Measurements from ENCODE around the gene MEF2D.

MEF2D gene

DNA sequence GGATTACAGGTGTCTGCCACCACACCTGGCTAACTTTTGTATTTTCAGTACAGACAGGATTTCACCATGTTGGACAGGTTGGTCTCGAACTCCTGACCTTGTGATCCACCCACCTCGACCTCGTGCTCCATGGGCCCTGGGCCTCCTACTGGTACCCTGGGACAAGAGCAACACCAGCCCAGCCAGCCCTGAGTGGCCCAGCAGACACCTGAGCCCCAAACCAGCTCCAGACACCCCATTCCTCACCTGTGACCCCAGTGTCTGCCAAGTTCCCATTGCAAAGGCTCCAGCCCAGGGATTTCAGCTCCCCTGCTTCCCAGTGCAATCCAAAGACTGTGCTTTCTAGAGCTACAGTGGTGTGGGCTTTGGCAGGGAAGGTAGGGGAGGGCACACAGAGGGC, 14.6 kb downstream of the MEF2D start:
- no peak for DNase-seq

DNA sequence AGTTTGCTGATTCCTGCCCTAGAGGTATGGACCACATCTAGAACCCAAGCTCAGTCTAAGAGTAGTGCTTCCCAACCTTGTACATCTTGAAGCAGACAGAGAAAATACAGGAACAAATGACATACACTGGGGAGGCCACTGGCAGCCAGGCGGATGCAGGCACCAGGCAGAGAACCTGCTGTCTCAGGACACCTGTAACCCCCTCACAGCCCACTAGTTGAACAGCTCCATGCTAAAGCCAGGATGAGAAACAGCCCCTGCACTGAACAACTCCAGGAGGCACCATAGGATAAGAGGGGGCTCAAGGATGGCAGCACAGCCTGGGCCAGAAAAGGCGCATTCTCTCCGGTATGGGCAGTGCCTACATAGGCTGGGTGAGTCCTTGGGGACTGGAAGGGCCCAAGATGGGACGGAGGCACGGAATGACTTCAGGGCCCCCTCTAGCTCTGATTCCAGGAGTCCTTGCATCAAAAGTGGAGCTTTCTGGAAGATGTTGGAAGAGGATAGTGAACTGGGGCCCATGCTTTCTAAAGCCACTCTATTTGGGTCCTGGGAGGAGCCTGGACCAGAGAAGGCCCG, 16.0 kb downstream of the MEF2D start:
- no peak for DNase-seq

DNA sequence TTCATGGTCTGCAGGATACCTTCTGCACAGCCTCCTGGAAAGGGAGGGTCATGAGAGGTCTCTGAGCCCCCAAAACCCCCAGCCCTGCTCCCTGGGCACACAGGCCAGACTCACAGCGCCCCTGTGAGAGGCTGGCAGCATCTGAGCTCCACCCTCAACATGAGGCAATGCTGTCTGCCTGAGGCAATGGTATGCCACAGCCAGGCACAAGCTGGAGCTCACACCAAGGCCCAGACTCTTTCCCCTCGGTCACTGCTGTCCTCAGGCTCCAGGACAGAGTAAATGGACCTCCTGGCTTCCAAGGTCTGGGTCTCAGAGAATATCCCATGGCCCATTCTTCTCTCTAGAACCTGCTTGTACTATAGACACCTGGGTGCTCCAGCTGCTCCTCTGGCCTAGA, 17.2 kb downstream of the MEF2D start:
- no peak for DNase-seq

DNA sequence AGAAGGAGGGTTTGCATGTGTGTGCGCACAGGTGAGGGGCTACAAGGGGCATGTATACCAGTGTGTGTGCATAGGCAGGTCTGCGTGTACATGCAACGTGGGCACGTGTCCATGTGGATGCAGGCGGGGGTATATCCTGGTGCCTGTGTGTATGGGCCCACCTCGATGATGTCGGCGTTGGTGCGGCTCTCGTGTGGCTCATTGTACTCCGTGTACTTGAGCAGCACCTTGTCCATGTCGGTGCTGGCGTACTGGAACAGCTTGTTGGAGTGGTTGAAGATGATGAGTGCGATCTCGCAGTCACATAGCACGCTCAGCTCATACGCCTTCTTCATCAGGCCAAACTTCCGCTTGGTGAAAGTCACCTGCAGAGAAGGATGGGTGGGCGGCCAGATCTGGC, 18.3 kb downstream of the MEF2D start:
- no peak for DNase-seq

DNA sequence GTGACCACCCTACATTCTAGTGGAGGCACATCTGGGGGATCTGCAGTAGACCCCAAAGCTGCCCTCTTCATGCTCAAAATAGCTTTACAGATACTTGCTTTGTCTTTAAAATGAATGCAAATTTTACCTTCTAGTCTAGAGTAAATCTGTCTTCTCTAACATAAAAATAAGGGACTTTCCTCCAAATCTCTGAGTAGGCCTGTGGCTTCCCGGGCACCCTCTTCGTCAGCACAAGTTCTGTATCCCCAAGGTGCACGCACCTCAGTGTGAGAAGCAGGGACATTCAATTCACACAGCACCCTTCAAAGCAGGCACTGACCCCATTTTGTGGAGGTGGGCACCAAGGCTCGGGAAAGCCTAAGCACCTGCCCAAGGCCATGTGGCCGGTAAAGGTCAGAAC, 19.0 kb downstream of the MEF2D start:
- no peak for DNase-seq

DNA sequence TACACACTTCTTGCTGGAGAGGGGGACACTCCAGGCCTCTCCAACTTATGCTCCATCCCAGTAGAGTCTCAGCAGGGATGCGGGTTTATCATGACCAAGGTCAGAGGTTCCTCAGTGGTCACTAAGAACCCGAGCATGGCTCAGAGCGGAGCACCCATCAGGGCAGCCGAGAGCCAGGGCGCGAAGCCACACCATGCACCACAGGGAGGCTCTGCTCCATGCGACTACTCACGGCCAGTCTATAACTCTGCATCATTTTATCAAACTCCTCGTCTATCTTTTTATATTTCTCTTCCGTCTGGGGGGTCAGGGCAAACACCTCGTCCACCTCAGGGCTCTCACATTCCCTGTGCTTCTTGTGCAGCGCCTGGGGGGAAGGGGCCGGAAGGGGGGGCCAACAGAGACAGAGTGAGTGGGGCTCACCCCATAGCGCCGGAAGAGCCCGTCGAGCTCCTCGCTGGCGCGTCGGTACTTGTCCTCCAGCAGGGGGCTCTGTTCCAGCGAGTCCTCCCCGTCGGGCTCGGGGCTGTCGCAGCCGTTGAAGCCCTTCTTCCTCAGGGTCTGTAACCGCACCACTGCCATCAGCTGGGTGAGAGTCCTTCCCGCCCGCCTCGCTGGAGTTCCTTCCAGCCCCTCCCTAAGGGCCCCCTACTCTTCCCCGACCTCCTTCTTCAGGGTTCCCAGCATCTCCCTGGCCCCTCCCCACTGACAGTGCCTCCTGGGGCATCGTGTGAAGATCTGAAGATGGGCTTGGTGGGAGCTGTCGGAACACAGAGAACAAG, 20.0 kb downstream of the MEF2D start:
- DNase-seq = no peak

DNA sequence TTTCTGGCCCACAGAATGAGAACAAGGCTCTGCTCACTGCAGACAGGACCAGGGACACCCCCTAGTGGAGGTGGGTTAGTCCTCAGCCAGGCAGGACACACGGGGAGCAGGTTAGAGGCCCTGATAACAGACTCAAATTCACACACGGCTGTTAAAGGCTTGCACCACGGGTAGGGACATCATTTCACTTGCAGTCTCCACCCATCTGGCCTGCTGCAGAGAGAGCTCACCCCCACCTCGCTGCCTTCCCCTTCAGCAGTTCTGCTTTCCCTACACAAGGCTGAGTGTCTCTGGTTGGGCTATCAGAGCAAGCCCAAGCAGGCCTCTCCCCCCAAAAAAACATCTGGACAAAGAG, 20.6 kb downstream of the MEF2D start:
- no peak for DNase-seq

DNA sequence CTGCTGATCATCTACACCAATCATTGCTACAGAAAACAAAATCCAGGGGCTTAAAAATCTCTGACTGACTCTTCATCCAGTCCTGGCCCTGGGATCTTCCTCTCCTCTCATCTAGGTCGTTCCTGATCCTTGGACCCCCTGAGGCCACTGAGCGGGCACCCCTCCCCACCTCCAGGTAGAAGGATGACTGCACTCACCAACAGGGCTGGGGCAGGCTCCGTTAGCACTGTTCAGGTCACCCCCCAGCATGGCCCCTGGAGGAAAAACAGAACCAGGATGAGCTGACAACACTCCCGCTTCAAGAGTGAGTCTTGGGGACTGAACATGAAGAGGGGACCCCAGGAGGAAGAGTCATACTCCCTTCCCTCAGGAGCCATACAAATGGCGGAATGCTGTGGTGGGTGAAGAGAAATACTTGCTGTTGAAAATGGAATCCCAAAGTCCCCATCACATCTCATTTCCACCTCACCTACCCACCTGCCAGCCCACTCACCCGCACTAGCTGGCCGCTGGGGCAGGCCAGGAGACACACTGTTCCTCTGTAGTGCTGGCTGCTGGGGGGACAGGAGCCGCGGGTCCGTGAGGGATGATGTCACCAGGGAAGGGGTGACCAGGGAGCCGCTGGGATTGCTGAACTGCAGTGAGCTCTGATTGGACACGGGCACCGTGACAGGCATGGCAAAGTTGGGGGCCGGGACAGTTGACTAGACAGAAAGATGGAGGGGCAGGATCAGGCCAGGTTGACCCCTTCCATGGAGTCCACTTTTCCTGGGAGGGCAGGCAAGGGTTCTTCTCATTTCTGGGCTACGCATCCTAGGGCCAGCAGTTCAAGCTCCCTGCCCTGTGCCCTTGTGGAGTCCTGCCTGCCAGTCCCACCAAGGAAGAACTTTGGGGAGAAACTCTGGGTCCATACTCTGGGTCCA, 21.2 kb downstream of the MEF2D start:
- no peak for DNase-seq

DNA sequence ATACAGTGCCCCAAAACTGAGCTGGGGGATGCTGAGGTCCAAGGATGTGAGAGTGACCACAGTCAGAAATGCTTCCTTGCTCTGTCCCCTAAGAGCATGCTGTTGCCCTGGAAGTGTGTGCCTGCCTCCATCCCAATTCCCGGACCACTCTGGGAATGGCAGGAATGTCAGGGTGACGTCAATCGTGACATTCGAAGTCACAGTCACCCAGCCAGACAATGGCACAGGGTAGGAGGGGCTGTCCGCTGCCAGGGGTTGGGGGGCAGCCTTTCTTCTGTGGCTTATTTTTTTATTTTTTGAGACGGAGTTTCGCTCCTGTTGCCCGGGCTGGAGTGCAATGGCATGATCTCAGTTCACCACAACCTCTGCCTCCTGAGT, 22.3 kb downstream of the MEF2D start:
- no peak for DNase-seq

DNA sequence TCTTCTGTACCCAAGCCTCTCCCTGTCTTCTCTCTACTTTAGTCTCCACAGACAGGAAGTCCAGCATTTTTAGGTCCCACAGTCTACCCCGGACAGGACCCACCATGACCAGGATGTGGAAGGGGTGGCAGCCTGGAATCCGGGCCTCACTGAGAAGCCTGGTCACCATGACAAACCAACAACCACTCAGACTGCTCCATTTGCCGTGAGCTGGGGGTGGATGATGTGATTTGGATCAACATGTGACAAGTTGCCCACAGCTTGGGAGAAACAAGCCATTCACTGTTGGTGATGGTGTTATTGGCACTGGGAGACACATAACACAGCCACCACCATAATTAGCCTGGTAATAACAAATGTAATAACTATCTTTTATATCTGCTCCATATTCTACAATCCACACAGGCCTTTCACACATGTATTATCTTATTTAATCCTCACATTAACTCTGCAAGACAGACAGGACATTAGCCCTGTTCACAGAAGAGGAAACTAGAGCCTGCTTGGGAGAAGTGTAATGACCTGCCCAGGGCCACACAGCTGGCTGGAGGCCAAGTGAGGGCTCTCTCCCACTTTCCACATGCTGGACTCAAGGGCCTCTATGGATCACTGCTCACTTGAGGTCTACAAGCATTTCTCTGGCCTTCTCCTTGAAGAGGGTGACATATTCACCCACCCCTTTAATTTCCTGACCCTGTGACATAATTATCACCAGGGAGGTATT, 22.9 kb downstream of the MEF2D start:
- DNase-seq = no peak

DNA sequence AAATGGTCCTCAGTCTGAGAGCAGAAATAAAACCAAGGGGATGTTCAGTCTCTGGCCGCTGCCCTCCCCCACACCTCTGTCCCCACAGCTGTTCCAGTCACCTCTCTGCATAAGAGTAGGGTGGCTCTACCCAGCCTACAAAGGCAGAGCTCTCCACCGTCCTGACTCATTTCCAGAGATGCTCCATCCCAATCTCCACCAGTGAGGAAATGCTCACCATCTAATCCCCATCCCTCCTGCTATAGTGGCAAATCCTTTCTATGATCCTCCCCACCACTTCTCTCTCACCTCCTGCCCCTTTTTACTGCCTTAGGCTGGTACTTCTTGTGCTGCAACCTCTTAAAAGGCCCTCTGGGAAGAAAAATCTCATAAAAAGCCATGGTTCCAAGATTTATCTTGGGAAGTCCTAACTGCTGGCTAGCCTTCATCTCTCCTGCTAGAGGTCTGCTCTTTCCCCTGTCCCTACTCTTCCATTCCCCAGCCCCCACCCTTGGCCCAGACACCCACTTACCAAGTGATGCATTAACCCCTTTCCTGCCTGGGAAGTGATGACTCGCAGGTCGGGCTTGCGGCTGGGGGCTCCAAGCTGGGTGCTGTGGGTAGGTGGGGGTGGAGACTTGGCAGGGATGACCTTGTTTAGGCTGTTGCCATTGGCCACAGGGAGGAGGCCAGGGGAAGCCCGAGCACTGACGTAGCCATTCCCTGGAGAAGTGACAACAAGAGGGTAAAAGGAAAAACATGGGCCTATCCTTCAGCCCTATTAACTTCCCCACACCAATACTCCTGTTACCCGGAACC, 23.9 kb downstream of the MEF2D start:
- no peak for DNase-seq

DNA sequence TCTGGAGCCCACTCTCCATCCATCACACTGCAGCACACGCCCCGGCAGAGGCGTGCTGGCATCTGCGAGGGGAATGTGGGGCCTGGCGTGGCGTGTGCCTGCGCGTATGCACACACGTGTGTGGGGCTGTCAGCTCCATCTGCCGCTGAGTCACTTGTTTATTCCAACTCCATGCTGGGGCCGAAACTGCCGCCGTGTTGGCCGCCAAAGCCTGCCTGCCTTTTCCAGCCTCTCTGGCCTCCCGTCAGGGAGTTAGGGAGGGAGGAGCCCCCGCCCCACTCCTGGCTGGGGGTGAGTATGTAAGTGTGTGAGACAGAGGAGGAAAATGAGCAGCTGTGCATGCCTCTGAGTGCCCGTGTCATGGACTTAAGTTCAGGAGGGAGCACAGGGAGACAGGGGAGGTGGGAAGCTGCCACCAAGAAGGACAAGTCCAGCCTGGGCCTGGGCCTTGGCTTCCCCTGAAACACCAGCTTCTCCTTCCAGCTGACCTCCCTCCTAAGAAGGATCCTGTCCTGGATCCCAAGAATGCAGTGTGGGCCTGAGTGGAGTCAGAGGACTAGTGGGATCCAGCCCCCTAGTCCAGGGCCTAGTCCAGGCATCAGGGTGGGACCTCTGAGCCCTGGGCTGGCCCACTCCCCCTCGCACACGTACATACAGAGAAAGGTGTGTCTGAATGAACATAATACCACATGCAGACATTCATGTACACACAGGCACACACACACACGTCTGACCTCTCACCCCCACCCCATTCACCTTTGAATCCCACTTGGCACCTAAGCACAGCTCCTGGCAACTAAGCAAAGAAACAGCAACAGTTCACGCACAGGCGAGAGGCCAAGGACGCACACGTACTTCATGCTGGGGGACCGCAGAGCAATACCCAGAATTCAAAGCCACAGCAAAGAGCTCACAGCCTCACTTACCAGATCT, 24.7 kb downstream of the MEF2D start:
- DNase-seq = no peak

DNA sequence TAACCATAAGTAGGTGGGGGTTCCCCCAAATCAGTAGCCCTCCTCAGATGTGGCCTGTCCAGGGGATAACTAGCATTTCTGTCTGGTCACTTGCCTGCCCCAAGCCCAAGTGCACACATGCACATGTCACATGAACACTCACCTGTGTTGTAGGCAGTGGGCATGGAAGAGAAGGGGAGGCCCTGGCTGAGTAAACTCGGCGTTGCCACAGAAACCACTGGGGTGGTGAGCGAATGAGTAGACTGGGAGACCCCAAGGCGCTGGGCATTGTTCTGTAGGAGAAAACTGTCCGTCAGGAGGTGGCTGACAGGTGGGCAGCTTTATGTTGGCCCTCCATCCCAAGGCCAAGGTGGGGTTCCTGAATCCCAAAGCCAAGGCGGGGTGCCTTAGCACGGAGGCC, 25.6 kb downstream of the MEF2D start:
- DNase-seq = no peak

DNA sequence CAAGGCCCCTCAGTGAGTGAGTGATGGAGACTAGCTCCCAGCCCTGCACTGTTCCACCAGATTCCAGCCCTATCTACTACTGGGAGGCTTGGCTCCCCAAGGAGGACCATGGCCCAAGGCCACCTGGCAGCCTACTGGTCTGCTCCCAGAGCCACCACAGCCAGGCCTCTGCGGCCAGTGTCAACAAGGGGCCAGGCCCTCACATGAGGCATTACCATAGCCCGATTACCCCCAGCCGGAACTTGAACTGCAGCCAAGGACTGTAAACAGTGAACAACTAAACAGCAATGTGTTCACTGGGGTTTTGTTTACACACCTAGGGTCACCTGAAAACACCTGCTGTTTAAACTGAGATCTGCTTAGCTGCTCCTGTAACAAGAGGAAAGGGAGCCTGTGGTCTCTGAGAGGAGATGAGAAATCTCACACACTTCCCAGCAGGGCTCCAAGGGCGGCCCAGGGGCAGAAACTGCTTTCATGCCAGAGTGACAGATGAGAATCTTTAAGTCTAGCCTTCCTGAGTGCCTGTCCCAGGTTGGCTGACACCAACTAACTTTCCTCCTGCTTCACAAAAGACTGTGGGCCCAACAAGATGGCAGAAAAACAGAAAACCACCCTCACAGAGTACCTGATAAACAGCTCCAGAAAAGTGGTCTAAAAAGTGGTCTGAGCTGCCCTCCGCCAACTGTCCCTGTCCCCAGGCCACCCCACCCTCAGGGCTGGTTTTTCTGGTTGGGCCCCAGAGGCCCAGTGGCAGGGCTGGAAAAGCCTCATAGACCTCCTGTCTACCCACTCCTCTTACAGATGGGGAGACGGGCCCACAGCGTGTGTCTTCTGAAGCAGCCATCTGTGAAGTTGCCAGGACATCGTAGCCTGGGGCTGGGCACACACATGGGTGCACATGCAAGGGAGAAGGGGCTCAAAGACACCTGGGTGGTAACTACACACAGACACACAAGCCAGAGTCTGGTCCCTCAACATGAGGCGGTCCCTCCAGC, 28.8 kb downstream of the MEF2D start:
- no peak for DNase-seq

DNA sequence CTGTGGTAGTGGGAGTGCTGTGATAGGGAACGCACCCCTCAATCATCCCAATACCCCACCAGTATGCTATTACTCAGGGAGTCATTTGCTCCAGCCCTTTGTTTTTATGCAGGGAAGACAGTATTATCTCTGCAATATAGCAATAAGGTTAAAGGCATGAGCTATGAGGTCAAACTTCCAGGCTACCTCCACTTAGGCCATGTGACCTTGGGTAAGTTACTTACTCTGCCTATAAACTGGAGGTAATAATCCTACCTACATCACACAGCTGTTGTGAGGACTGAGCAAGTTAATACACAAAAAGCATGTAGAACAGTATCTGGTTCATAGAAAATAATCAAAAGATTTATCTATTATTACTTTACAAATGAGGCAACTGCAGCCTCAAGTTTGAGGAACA, 30.1 kb downstream of the MEF2D start:
- no peak for DNase-seq

DNA sequence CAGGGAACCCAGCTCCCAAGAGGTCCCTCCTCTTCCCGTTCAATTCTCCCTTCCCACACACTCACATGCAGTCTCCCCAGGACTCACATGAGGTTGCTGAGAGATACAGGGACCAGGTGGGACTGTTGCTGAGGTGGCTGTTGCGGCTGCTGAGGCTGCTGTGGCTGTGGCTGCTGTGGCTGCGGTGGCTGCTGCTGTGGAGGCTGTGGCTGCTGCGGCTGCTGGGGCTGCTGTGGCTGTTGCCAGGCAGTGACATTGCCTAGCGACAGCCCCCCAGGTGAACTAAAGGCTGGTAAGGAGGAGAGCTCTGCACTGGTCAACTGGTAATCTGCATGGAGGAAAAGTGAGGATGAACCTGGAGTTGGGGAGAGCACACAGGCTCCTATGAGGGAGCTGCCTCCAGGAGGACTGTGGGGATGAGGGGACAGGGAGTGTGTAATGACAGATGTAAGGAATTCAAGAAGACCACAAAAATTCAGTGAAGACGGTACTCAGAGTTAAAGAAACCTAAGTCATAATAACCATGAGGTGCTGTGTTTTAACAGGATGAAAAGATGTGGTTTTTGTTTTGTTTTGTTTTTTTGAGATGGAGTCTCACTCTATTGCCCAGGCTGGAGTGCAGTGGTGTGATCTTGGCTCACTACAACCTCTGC, 31.8 kb downstream of the MEF2D start:
- no peak for DNase-seq

DNA sequence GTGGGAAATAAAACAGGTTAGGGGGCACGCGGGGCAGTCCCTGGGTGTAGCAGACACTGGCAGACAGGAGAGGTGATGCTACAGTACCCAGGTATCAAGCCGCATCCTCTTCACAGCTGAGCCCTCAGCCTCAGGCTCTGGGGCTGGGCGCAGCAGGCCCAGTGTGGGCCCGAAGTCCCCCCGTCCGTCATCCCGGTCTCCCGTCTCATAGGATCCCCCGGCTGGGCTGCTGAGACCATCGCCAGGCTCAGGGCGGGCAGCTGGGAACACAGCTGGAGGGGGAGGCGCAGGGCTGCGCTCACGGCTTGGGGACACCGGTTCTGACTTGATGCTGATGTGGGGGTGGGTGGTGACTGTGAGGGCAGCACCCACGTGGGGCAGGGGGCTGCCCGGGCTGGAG, 32.7 kb downstream of the MEF2D start:
- DNase-seq = no peak

DNA sequence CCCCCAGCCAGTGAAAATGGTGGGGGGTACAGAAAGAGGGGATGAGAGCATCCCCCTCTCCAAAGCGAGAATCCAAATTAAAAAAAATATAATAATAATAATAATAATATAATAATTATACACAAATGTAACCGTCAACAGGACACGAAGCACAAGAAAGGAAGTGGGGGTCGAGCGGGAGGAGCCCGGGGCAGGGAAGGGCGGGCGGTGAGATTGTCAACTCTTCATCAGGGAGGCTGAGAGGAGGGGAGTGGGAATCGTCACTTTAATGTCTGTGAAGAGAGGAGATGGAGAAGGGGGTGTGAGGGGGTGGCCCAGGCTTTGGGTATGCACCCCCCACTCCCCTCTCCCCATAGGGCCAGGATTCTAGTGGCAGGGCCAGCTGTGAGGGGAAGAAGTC, 33.2 kb downstream of the MEF2D start:
- no peak for DNase-seq

DNA sequence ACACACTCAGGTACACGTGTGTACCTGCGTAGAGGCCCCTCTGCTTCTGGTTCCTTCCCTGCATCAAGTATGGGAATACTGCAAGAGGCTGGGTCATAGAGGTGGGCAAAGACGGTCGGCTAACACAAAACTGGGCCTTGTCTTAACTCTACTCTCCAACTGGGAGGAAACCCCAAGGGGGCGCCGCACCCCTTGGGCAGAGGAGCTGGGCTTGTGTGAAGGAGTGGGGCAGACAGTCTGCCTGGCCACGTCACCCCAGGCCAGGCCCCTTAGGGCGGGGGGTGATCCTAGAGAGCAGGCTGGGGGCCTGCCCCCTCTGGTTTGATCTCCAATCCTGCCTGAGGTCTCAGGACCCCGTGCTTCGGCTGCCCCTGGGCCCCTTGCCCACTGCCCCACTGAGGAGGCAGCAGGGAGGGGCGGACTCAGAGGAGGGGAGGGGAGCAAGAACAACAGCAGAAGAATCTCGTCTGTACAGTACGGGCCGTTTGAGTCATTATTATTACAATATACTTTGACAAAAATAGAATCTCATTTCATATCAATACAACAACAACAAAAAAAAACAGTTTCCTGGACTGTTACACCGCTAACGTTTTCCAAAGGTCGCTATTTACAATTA, 34.7 kb downstream of the MEF2D start:
- DNase-seq = no peak

Measured in cortex of kidney (tissue), 1 donor.